Stimulated activated CD8-positive, alpha-beta memory T cell treated with anti-CD3 and anti-CD28 coated beads, Interleukin-2, amount 100 ng/mL, for 48 hours (primary cell): Measurements from ENCODE around the gene TMPRSS2.

Source experiments
- DNase-seq, 2 donors: peaks; one replicate each; pipeline ENCODE4 v3.0.0-alpha.2; 2020; ENCODE audit warnings: low read depth in 2 of 2

Gene TMPRSS2

DNA sequence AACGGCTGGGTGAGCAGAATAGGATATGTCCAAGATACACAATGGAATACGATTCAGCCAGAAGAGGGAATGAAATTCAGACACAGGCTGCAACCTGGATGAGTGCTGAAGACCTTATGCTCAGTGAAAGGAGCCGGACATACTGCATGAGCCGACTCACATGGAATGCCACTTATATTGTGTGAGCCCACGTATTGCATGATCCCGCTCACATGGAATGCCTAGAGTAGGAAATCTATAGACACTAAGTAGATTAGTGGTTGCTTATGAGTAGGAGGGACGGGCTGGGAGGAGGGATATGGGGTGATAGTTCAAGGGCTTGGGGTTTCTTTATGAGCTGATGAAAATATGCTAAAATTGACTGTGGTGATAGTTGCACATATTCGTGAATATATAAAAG is 26.8 kb downstream of the TMPRSS2 start:
- DNase-seq: no peak

DNA sequence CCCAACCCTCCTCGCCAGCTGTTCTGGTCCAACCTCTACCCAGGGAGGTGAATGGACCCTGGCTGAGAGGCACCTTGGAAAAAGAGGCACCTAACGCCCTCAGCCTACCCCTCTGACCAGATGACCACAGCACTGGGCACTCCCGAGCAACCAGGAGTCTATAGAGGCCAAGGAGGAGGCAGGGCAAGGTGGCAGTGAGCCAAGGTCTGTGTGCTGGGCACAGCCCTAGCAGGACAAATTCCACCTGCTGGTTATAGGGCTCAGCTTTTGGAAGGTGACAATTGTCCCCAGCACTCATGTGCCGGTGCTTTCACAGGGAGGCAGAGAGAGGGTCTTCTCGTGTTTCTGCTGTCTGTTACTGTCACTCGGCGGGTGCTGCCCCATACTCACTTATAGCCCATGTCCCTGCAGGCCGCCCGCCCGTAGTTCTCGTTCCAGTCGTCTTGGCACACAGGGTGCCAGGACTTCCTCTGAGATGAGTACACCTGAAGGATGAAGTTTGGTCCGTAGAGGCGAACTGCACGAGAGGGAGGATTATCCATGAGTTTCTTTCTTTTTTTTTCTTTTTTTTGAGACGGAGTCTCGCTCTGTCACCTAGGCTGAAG is 27.8 kb downstream of the TMPRSS2 start:
- no peak for DNase-seq

DNA sequence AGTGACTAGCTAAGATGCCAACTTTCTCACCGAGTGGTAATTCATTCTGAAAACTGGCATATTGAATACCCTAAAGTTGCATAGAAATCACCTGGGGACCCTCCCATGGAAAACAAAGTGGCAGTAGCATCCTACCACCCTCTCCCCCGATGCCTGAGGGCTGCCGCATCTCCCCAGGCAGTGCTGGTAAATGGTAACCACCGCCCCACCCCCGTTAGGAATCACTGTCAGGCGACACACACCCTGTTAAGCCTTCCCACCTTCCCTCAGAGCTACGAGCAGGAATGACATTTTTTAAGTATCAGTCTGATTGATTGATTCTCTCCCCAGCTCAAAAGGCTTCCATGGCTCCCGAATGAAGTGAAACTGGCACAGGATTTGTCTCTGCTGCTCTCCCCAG is 28.3 kb downstream of the TMPRSS2 start:
- no peak for DNase-seq

DNA sequence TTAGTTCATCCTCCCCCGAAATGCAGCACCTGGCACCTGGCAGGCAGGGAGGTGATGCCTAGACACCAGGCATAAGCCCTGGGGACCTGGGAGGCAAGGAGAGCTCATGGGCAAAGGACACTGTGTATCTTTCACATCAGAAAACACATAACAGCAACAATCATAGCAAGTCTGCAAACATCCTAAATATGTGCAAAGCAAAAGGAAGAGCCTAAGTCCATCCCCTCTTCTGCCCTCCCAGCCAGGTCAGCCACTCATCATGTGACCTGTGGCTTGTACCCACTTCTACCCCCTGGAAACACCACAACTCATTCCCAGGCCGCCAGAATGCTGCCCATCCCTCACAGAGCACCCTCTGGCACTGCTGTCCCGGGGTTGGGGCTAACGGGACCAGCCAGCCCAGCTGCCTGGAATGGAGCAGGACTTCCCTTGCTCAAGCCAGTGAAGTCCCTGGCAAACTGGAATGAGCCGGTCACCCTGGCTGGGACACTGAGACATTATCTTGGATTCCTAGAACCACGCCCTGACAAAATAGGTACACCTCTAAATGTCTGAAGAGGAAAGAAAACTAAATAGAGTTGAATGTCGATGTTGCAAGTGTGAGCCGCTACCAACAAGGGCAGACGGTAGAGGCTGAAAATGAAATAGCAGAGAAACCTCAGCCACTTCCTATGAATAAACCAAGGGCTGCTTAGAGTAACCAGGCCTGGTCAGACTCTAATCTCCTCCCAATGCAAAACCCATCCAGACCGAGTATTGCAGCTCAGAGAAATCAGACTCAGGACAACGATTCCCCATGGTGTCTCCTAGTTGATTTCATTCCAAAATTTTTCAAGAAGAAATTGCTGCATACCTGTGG is 29.4 kb downstream of the TMPRSS2 start:
- DNase-seq: no peak

DNA sequence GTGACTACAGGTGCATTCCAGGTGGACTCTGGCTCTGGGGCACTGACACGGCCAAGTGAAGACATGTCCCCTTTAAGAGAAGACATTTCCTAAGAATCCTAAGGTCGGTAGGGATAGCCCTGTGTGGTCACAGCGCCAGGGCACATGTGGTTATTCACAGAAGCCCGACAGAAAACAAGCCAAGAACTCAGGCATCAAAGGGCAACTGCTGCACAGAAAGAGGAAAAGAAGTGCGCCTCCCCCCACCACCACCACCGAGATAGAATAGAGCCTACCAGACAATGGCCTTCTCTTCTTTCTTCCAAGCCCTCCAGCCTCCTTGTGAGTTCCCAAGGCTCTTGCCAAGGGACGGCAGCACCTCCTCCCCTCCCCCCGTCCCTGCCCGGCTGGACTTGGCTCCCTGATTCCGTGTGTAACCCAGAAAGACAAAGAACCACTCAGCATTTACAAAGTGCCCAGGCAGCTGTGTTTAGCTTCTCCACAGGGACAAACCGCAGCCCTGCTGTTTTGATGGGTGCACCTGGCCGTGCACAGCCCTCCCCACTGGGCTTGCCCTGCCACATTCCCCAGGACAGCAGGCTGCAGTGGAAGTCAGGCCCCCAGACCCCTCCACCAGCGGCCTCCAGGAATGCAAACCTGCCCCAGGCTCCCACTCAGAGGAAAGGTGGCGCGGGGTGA is 30.2 kb downstream of the TMPRSS2 start:
- no peak for DNase-seq

DNA sequence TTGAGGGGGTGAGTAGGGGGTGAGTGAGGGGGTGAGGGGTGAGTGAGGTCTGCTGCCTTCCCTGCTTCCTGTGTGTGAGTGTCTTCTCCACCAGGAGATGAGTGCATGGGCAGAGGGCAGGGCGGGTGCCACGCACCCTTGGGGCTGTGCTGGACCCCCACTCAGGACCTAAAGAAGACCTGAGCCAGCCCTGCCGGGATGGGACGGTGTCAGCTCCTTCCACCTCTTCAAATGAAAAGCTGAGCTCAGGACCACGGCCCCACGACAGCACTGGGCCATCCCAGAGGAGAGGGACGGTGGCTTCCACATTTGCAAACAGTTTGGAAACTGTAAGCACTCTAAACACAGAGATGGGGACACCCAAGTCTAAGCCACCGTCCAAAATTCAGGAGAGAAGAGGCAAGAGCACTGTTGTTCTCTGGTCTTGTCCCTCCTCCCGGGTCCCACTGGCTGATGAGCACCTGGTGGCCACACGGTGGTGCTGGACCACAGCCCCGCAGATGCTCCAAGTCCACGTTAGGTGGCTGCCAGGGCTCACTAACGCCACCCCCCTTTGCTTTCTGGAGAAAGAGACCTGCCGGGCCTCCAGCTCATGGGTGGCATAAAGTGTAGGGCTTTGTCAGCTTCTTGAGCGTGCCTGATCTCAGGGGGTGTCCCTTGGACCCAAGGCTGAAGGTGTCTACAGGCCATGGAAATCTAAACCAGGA is 32.1 kb downstream of the TMPRSS2 start:
- DNase-seq: no peak

DNA sequence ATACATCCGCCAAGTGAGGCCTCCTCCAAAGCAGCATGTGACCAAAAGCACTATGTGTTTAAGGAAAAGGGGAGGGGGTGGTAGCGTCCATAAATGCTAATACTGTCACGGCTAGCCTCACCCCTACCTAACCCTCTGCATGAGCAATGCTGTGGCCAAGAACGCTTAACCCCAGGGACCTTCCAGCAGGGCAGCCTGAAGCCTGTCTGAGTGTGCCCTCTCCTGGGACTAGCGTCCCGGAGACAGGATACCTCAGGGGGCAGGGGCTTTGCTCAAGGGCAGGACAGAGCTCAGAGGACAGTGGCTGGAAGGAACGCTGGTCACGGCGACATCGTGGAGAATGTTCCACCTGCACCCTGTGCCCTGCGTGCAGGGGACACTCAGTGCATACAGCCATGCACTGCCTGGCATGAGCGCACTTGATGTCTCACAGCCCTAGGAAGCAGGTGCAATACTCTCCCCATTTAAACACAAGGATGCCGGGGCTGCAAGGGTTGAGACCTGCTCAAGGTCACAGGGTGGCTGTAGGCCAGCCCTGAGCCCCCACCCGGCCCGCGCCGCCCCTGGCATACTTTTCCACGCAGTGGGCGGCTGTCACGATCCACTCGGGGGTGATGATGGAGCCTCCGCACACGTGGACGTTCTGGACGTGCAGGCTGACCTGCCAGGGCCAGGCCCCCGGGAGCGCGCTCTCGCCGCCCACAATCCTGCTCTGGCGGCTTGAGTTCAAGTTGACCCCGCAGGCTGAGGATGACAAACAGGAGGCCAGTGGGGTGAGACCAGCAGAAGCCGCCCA is 35.0 kb downstream of the TMPRSS2 start:
- DNase-seq: no peak

DNA sequence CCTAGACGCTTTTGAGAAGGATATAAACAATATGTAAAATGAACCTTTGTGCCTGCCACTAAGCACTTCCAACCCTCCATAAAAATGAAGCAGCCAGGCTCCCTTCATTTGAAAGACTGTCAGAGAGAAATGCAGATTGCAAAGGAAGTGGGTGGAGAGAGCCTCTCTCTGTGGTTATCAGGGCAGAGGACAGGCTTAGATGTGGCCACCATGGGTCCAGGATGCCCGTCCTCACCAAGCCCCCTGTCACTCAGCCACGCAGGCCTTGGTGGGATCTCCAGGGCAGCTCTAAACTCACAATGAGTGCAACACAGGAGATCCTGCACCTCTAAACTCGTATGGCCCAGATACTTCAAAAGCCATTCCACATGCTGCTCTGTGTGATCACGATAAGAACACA is 37.9 kb downstream of the TMPRSS2 start:
- no peak for DNase-seq

DNA sequence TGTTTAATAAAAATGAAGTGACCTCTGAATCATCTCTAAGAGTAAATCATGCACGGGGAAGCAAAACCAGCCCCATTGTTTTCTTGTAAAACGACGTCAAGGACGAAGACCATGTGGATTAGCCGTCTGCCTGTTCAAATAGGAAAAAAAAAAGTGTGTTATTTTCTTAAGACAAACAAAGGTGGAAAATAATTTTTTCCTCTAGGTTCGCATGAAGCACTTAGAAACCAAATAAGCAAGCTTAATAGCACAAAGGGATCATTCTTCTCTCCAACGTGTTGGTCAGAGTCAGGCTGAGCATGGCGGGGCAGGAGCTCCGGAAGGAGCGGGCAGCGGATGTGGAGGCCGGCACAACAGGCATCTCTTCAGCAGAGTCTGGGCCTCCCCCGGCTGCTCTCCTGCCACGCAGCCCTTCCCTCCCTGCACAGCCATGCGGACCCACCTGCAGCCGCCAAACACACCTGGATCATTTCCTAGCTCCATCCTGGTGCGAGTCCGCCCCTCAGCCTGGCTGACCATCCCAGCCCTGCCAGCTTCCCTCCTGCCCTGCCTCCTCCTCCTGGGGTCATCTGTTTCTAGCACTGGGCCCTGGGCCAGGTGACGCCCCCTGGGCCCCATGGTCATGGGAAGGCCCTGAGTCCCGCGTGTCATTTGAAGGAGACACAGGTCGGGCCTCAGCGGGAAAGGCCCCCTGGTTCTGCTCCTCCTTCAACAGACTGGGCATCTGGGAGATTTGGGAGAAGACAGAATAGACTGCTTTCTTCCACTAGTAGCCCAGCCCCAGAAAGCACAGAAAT is 41.7 kb downstream of the TMPRSS2 start:
- DNase-seq: no peak

DNA sequence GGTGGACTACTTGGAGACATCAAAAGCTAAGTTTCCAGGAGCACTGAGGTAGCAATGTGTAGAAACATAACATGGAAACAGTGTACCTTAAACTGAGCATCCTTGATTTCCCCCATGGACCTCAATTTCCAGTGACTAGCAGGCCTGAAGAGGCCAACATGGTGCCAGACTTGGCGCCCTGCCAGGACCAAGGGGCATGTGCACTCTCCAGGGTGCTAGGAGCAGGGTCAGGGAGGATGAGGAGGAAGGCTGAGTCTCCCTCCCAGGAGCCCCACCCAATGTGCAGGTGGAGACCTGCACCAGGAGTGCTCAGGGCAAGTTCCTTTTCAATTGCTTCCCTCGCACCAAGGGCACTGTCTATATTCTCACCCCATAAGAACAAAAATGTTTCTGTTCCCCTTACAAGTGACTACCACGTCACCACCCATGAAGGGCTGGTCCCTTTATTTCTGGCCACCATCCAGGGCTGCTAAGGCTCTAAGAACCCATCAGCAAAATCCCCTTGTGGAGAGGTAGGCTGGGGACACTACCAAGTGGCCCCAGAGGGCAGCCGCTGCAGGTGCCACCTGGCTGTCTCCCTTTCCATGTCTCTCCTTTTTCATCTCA is 42.7 kb downstream of the TMPRSS2 start:
- DNase-seq: no peak

DNA sequence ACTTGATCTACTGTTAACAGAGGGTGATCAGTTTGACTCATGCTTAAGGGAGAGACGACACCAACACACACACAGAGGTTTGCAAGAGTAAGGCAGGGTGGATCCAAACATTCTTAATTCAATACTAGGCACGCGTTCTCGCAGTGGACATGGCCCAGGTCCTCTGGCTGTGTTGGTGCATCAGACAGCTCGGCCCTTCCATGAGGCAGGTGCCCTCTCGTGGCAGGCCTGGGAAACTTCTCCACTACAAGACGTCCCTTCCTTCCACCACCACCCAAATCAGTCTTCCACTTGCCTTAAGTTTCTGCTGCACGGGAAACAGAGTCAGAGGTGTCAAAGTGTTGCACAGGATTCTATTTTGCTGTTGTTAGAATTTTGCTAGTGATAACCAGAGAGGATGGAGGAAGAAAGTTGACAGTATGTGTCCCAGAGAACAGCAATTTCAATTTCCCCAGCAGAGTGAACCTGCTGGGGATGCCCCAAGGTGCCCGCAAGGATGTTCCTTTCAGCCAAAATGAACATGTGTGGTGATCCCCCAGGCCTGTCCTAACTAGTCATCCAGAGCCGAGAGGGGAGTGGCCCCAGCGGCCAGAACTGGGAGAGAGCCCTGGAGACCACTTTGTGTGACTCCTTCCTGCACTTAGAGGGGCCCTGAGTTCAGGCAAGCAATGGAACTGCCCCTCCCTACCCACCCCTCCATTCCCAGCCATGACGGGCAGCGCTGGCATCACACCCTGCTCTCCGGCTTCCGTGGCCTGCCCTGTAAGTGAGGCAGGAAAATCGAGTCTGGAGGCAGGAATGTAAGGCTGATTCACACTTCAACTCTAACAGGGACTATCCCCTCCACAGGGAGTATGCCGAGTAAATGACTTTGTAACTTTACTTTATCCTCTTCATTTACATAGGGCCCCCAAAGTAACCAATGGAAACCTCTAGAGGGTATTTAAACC is 47.1 kb downstream of the TMPRSS2 start:
- DNase-seq: peak; percentile 20 to 29

DNA sequence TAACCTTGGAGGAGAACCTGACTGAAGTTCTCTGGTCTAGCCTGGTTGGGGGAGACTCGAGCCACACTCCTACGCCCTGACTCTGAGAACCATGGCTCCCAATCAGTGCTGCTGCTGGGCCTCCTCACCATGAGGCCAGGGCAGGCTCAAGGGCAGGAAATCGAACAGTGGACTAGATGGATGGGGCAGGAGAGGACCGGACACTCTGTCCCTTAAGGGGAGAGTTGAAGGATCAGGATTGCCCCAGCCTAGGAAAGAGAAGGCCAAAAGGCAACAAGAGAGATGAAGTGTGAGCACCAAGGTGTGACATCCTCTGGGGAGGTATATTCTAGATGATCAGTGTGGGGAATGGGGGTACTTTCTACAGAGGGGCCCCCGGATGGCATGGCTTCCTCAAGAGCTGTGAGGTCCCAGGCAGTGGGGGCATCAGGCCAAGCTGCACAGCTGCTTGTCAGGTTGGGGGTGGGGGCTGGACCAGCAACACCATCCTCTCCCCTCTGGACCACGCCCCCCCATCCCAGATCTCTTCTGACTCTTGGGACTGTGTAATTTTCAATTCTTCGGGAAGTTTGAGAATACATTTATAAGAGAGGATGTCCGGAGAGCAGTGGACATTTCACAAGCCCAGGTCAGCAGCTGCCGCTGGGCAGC is 47.9 kb downstream of the TMPRSS2 start:
- no peak for DNase-seq

DNA sequence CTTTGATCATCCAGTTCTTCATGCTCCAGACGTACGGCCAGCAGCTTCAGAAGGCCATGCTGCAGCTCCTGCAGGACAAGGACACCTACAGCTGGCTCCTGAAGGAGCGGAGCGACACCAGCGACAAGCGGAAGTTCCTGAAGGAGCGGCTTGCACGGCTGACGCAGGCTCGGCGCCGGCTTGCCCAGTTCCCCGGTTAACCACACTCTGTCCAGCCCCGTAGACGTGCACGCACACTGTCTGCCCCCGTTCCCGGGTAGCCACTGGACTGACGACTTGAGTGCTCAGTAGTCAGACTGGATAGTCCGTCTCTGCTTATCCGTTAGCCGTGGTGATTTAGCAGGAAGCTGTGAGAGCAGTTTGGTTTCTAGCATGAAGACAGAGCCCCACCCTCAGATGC is 49.4 kb downstream of the TMPRSS2 start:
- no peak for DNase-seq

DNA sequence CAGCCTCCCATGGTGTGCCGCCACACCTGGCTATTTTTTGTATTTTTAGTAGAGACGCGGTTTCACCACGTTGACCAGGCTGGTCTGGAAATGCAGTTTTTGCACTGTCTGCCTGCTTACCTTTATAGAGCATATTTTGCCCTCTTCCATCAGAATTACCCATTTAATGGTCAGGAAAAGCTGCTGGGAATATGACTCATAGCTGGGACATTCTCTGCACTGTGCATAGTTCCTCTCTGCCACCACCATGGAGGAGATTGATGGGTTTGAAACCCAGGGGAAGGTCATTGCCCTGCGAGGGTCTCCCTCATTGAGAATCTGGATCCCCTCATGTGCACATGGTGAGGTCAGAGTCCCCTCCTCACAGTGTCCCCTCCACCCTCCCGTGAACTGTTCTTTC is 49.8 kb downstream of the TMPRSS2 start:
- no peak for DNase-seq

DNA sequence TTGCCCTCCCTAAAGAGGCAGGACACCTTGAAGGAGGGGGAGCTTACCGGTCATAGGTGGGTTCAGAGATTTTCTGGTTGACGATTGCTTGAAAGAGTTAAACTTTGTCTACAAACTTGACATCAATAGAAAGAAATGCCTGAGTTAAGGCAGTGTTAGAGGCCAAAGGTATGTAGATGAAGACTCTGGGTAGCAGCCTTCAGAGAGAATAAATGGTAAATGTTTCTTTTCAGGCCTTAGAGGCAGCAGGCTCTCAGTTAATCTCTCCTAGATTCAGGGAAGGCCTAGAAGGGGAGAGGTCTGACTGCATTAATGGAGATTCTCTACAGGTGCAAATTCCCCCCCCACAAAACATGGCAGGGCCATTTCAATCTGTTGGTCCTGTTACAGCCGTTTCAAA is 54.2 kb downstream of the TMPRSS2 start:
- no peak for DNase-seq

DNA sequence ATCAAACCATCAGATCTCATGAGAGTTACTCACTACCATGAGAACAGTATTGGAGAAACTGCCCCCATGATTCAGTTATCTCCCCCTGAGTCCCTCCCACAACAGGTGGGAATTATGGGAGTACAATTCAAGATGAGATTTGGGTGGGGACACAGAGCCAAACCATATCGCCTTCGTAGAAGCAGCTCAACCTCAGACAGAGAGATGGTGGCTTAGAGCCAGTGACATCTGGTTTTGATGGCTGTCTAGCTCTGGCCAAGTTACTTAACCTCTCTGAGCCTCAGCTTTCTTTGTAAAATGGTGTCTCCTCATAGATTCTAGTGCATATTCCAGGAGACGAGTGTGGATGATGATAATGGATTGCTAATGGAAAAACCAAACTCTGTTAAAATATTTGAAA is 54.8 kb downstream of the TMPRSS2 start:
- DNase-seq: no peak

DNA sequence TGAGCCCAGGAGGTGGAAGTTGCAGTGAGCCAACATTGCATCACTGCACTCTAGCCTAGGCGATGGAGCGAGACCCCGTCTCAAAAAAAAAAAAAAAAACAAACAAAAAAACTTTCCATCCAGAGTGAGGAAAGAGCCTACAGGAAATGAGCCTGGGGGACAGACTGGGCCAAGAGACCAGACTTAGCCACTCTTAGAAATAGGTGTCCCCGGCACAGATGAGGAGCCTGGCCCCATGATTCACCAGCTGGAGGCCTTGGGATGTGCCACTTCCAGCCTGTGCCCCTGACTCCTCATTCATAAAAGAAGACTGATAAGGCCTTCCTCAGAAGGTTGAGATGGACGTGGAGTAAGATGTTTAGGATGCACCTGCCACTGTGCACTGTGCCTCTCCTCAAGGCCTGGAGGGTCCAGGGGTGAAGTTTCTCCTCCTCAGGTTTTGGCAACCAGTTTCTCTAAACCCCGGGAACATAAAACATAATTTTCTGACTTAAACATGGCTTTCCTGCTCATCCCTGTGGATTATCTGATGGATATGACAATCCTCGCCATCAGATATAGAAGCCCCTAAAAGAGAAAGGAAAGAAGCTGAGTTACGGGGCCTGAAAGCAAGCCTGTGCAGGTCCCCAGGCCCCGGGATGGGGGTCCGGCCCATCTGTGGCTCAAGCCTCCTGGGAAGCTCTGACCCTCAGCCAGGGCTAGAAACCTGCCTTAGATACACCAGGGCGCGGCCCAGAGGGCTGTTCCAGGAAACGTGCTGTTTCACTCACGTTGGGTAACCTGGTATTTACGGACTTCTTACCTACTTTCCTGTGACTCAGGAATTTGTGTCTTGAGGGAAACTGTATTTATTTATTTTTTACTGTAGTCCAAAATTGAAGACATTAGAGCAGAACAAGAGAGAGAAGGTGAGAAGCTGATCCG is 55.9 kb downstream of the TMPRSS2 start:
- no peak for DNase-seq
